SK-N-SH (cell line): ENCODE data around the gene GGPS1.

Source experiments
- CTCF ChIP-seq: fragments of 200-600 bp; sonication (generic); IDR thresholded peaks from 2 replicates; pipeline ENCODE4 v1.6.1; 2017; ENCODE audit warnings: antibody characterized with exemption, mild to moderate bottlenecking, moderate library complexity
- EP300 ChIP-seq, 2 experiments: IDR thresholded peaks; 2 replicates each; pipeline versions ENCODE4 v1.4.0 to v1.6.1; 2012; ENCODE audit warnings: borderline replicate concordance in 1 of 2, low read depth in 1 of 2, low read length in 1 of 2
- EZH2phosphoT487 ChIP-seq: fragments of 200-600 bp; sonication (generic); IDR thresholded peaks from 2 replicates; pipeline ENCODE4 v1.6.1; 2017; ENCODE audit warnings: low read depth, mixed run types, mild to moderate bottlenecking, antibody characterized with exemption, moderate library complexity, borderline replicate concordance
- FOXJ3 ChIP-seq: sonication (generic); formaldehyde crosslinking; IDR thresholded peaks from 2 replicates; pipeline ENCODE4 v1.5.1; 2020; ENCODE audit warnings: mild to moderate bottlenecking, missing genetic modification reagents
- FOXM1 ChIP-seq: IDR thresholded peaks from 2 replicates; pipeline ENCODE4 v1.4.0; 2012; ENCODE audit warnings: low read depth, mild to moderate bottlenecking
- JUND ChIP-seq: IDR thresholded peaks from 2 replicates; pipeline ENCODE4 v1.4.0; 2012
- MXI1 ChIP-seq: IDR thresholded peaks from 2 replicates; pipeline ENCODE4 v1.6.1; 2012; ENCODE audit warnings: mild to moderate bottlenecking, low read depth, low read length, improper control_type of control experiment
- PBX3 ChIP-seq: IDR thresholded peaks from 2 replicates; pipeline ENCODE4; 2012
- REST ChIP-seq: IDR thresholded peaks from 2 replicates; pipeline ENCODE4 v1.6.1; 2012; ENCODE audit warnings: mild to moderate bottlenecking, low read depth, low read length, moderate library complexity
- RXRA ChIP-seq: IDR thresholded peaks from 2 replicates; pipeline ENCODE4 v1.4.0; 2012; ENCODE audit warnings: low read depth, mild to moderate bottlenecking, borderline replicate concordance
- TAF1 ChIP-seq: IDR thresholded peaks from 2 replicates; pipeline ENCODE4 v1.6.1; 2012; ENCODE audit warnings: low read depth, mild to moderate bottlenecking, low read length, moderate library complexity, borderline replicate concordance
- USF1 ChIP-seq: IDR thresholded peaks from 2 replicates; pipeline ENCODE4 v1.4.0; 2012; ENCODE audit warnings: low read depth, borderline replicate concordance
- USF2 ChIP-seq: fragments of 150-350 bp; IDR thresholded peaks from 2 replicates; pipeline ENCODE4 v1.6.1; 2017; ENCODE audit warnings: antibody characterized with exemption, low read length, low read depth, borderline replicate concordance
- YY1 ChIP-seq: IDR thresholded peaks from 2 replicates; pipeline ENCODE4 v1.4.0; 2012; ENCODE audit warnings: low read depth, mild to moderate bottlenecking

- no peak for TF ChIP-seq CTCF
- TF ChIP-seq TAF1 = no peak
- no peak for TF ChIP-seq FOXJ3 (CRISPR knock-in tag)
- TF ChIP-seq EZH2phosphoT487 = no peak
- no peak for TF ChIP-seq PBX3
- no peak for TF ChIP-seq MXI1
- no peak for TF ChIP-seq USF2
- TF ChIP-seq YY1 = no peak
- no peak for TF ChIP-seq JUND
- no peak for TF ChIP-seq FOXM1
- no peak for TF ChIP-seq RXRA
- no peak for TF ChIP-seq REST
- TF ChIP-seq USF1 = no peak
- no peak for TF ChIP-seq EP300 (IDR thresholded peaks at IDR 0.05; ENCODE audit: borderline replicate concordance in 1 of 2, low read depth in 1 of 2, low read length in 1 of 2)
Observed at GRCh38 chr1:235343726-235344125, 15.4 kb downstream of the GGPS1 start.
